Fibroblast of gingiva (primary cell): Measurements from ENCODE around the gene ATXN7L3B.

Experiments used
- DNase-seq: peaks from one replicate; pipeline ENCODE4 v3.0.0-alpha.2; 2011; ENCODE audit warnings: low read depth

The ATXN7L3B gene

GRCh38 chr12:74551291-74551690, 13.7 kb downstream of the ATXN7L3B start:
- DNase-seq: no peak

DNA sequence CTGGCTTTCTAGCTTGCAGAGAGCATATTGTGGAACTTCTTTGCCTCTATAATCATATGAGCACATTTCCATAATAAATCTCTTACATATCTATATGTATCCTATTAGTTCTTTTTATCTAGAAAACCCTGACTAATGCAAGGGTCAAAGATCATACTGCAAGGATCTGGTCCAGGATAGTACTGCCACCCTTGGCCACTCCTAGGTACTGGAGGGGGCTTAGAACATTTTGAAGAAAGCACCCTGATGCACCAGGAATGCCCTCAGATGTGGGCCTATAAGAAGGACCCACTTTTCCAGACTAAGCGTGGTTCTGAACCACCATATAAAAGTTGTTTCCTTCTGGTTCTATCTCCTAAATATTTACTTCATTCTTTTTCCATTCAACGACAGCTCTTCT, 14.6 kb downstream of the ATXN7L3B start:
- no peak for DNase-seq

- DNase-seq: no peak
These were observed 22.1 kb downstream of the ATXN7L3B start for GRCh38 chr12:74559728-74560127.

- DNase-seq: no peak
These were observed 26.3 kb downstream of the ATXN7L3B start for GRCh38 chr12:74563927-74564326.

- no peak for DNase-seq
These were observed 40.9 kb downstream of the ATXN7L3B start for GRCh38 chr12:74578486-74578885.

GRCh38 chr12:74579446-74579845, 41.8 kb downstream of the ATXN7L3B start:
- no peak for DNase-seq

DNA sequence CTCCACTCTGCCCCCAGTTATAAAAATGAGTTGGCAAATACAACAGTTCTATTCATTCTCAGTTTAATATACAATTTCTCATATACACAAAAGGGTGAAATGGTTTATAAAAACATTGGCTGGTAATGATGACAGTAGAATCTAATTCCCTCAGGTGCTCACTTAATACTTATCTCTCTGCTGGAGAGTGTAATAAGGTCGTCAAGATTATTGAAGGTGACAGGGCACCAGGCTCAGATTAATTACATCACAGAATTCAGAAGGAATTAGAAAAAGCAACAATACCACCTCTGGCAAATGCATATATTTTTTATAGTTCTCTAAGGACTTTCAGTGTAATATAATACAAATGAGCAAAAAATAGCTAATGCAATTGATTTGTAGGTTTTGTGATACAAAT, 42.3 kb downstream of the ATXN7L3B start:
- no peak for DNase-seq

DNA sequence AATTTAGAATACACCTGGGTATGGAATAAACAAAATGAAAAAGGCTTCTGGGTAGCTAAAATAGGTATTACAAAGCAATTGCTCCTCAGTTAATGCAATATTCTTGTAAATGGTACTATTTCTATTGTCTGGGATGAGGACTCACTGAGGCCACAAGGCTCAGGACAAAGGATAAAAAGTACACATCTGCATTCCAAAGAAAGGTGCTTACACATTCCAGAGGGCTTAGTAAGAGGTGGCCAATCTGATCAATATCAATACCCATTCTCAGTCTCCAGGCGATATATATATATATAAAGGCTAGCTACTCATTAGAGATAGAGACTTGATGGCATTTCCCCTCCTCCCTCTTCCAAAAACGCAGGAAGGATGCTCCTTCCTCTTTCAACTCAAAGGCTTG, 43.8 kb downstream of the ATXN7L3B start:
- no peak for DNase-seq

DNA sequence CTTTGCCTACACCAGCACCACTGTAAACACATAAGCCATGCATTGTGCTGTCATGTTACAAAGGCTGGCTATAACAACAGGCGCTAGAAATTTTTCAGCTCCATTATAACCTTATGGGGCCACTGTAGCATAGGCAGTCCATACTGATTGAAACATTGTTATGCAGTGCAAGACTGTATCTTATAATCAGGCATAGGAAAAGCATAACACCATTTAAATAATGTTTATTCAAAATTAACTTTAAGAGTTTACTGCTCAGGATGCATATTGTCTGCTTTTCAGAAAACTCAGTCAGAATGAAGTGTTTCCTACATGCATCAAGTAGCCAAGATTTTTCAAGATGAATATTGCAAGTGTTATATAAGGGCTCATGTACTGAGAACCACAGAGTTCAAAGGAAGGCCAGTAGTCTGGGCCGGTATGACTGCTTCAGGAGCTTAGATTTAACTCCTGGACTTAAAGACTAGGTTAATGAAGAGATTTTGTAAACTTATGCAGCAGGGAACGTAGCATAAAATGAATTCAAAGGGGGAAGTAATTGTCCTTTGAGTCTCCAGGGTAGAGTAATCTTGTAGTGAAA, 46.9 kb downstream of the ATXN7L3B start:
- no peak for DNase-seq

DNA sequence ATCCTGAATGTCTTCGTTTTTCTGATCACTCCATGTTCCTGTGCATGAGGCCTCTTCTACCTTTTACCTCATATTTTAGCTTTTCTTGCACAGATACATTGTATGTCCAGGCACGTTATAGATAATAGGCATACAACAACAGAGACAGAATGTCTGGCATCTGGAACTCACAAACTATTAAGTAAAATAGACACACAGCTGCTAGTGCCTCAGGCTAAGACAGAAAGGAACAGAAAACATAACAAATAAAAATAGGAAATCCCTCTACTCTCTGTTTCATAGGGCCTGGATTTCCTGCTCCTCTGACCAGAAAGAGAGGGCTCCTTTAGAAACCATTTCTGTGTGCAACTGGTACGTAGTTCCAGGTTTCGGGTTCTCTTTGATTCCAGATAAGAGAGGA, 48.6 kb downstream of the ATXN7L3B start:
- DNase-seq: no peak
